RWPE2 (cell line): ENCODE results near the gene FUZ.

Experiments used
- ATAC-seq: fragments of 200-7000 bp; cut with Tn5 transposase; 3 replicates; pipeline ENCODE4 v1.9.1; 2021; ENCODE audit warnings: low read depth
- DNase-seq: peaks from one replicate; pipeline ENCODE4 v3.0.0-alpha.2; 2020; ENCODE audit warnings: low spot score
- H3K27ac ChIP-seq: fragments of 450-650 bp; 2 replicates; pipeline ENCODE4 v1.5.1; 2017; ENCODE audit warnings: mild to moderate bottlenecking; ENCODE audit not compliant: poor library complexity, severe bottlenecking
- H3K27me3 ChIP-seq: fragments of 250-450 bp; sonication (Bioruptor Pico); 2 replicates; pipeline ENCODE4 v1.5.1; 2021; ENCODE audit warnings: mild to moderate bottlenecking, moderate library complexity; ENCODE audit not compliant: insufficient read depth, poor library complexity, severe bottlenecking
- H3K36me3 ChIP-seq: fragments of 250-450 bp; sonication (Bioruptor Pico); 2 replicates; pipeline ENCODE4 v1.5.1; 2020; ENCODE audit warnings: low read depth, mild to moderate bottlenecking, moderate library complexity
- H3K4me1 ChIP-seq: fragments of 250-450 bp; sonication (Bioruptor Pico); 2 replicates; pipeline ENCODE4 v1.5.1; 2021; ENCODE audit warnings: mild to moderate bottlenecking, moderate library complexity; ENCODE audit not compliant: insufficient read depth, poor library complexity, severe bottlenecking
- H3K4me3 ChIP-seq: fragments of 250-450 bp; sonication (Bioruptor Pico); 2 replicates; pipeline ENCODE4 v1.5.1; 2021; ENCODE audit warnings: mild to moderate bottlenecking, moderate library complexity; ENCODE audit not compliant: severe bottlenecking
- H3K9me3 ChIP-seq: fragments of 250-450 bp; sonication (Bioruptor Pico); 2 replicates; pipeline ENCODE4 v1.5.1; 2021; ENCODE audit warnings: mild to moderate bottlenecking, moderate library complexity; ENCODE audit not compliant: severe bottlenecking
- CTCF ChIP-seq: fragments of 450-650 bp; IDR thresholded peaks from one replicate; pipeline ENCODE4 v1.5.1; 2017; ENCODE audit warnings: mild to moderate bottlenecking, moderate library complexity; ENCODE audit not compliant: poor library complexity, severe bottlenecking

Gene FUZ

DNA sequence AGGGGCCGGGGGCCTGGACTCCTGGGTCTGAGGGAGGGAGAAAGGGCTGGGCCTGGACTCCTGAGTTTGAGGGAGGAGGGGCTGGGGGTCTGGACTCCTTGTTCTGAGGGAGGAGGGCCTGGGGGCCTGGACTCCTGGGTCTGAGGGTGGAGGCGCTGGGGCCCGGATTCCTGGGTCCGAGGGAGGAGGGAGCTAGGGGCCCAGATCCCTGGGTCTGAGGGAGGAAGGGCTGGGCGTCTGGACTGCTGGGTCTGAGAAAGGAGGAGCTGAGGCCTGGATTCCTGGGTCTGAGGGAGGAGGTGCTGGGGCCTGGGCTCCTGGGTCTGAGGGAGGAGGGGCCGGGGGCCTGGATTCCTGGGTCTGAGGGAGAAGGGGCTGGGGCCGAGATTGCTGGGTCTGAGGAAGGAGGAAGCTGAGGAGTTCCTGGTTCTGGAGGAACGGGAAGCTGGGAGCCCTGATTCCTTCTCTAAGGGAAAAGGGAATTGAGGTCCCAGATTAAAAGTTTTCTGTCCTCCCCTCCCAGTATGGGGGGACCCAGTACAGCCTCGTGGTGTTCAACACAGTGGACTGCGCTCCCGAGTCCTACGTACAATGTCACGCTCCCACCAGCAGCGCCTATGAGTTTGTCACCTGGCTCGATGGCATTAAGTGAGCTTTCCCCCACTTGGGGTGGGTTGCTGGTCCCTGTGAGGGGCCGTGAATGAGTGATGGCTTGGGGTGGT lies 5.7 kb upstream of the FUZ start:
- H3K9me3 ChIP-seq, result no peaks in the 10 kb centered on the region
- DNase-seq (no peak), ATAC-seq (no peak; the same call in 2 of the 3 replicates)
- peaks cover 24% of the 10 kb centered on the region for H3K36me3 ChIP-seq
- H3K4me1 ChIP-seq, result peaks cover 3% of the 10 kb centered on the region
- no peaks in the 10 kb centered on the region for H3K27me3 ChIP-seq
- TF ChIP-seq CTCF, result no peak
- peak overlapping the region; percentile 68 for H3K4me3 ChIP-seq
- peak overlapping the region; percentile 48 for H3K27ac ChIP-seq

DNA sequence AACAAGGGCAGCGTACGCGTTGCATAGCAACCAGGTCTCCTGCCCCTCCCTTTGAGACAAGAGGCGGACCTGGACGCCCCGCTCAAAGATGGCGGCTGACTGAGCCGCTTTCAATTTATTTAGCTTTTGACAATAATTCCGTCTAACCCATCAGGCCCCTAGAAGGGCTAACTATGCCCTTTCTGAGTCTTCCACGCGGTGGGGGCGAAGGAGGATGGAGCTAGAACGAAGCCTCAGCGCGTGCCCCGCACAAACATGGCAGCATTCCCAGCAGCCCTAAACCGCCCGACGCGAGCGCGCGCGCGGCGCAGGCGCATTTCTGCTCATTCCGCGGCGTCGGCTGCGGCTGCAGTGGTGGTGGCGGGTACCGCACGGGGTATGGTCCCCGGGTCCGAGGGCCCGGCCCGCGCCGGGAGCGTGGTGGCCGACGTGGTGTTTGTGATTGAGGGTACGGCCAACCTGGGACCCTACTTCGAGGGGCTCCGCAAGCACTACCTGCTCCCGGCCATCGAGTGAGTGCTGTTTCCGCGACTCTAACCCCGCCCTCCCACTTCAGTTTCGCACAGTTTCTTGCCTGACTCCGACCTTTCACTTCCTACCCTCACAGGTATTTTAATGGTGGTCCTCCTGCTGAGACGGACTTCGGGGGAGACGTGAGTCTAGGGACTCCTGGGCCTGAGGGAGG lies 5.0 kb upstream of the FUZ start, which contains the start of gene MED25:
Gene MED25 (plus strand): TSS at position 326 of the 685 bp plus-strand sequence. CDS start 53 bp downstream, at position 379.
- ATAC-seq (peak; percentile 75), DNase-seq (no peak)
- H3K4me1 ChIP-seq, result peaks cover 4% of the 10 kb centered on the region
- no peaks in the 10 kb centered on the region for H3K27me3 ChIP-seq
- H3K36me3 ChIP-seq, result peaks cover 17% of the 10 kb centered on the region
- H3K27ac ChIP-seq, result peak within 1 kb of the TSS; percentile 48
- H3K9me3 ChIP-seq, result no peaks in the 10 kb centered on the region
- H3K4me3 ChIP-seq, result peak within 1 kb of the TSS; percentile 68
- TF ChIP-seq CTCF, result no peak

- Histone ChIP-seq H3K4me3 (no peak overlapping the region), H3K27me3 (no peaks in the 10 kb centered on the region), H3K4me1 (peaks cover 4% of the 10 kb centered on the region), H3K36me3 (peaks cover 13% of the 10 kb centered on the region), H3K9me3 (no peaks in the 10 kb centered on the region), H3K27ac (no peak overlapping the region)
- no peak for TF ChIP-seq CTCF
- DNase-seq (no peak), ATAC-seq (no peak)
These were observed 3.5 kb upstream of the FUZ start for GRCh38 chr19:49816590-49816989.

GRCh38 chr19:49814010-49814409 lies 918 bp upstream of the FUZ start:
- ATAC-seq, result no peak
- DNase-seq, result no peak
- no peaks in the 10 kb centered on the region for H3K9me3 ChIP-seq
- H3K36me3 ChIP-seq, result no peaks in the 10 kb centered on the region
- no peak for TF ChIP-seq CTCF
- H3K4me1 ChIP-seq, result peaks cover 4% of the 10 kb centered on the region
- no peaks in the 10 kb centered on the region for H3K27me3 ChIP-seq
- H3K27ac ChIP-seq, result no peak overlapping the region
- peak overlapping the region; percentile 58 for H3K4me3 ChIP-seq
